ENCODE results near the gene KCNE5.
"Not testable (repeated sequence)": the region's sequence is repeated elsewhere in the genome, so short reads cannot be mapped to it uniquely, and the experiment has no call there.

KCNE5 gene

GRCh38 chrX:109624641-109625616 is at the start of gene KCNE5:
KCNE5 (minus strand) TSS chrX:109625172; CDS start chrX:109625020, 152 bp downstream.
- DNase-seq (ENCODE audit: low read depth): no peak

GRCh38 chrX:109672239-109672638 is 47.3 kb upstream of the KCNE5 start:
- DNase-seq (ENCODE audit: low read depth): no peak

- DNase-seq (ENCODE audit: low read depth): not testable (repeated sequence)
These were observed 46.2 kb upstream of the KCNE5 start for GRCh38 chrX:109671170-109671569.

GRCh38 chrX:109667986-109668385 is 43.0 kb upstream of the KCNE5 start:
- no peak for DNase-seq (ENCODE audit: low read depth)

GRCh38 chrX:109660435-109661143 is 35.6 kb upstream of the KCNE5 start:
- peak; percentile 31 for DNase-seq (ENCODE audit: low read depth)

GRCh38 chrX:109658391-109658790 is 33.4 kb upstream of the KCNE5 start:
- no peak for DNase-seq (ENCODE audit: low read depth)

GRCh38 chrX:109657364-109657763 is 32.4 kb upstream of the KCNE5 start:
- DNase-seq (ENCODE audit: low read depth): not testable (repeated sequence)

- no peak for DNase-seq (ENCODE audit: low read depth)
These were observed 31.8 kb upstream of the KCNE5 start for GRCh38 chrX:109656774-109657173.

GRCh38 chrX:109655502-109656201 is 30.7 kb upstream of the KCNE5 start:
- no peak for DNase-seq (ENCODE audit: low read depth)

GRCh38 chrX:109654516-109655109 is 29.6 kb upstream of the KCNE5 start:
- no peak for DNase-seq (ENCODE audit: low read depth)

- not testable (repeated sequence) for DNase-seq (ENCODE audit: low read depth)
These were observed 19.7 kb upstream of the KCNE5 start for GRCh38 chrX:109644671-109645070.

GRCh38 chrX:109643687-109644086 is 18.7 kb upstream of the KCNE5 start:
- DNase-seq (ENCODE audit: low read depth): no peak

GRCh38 chrX:109638158-109638557 is 13.2 kb upstream of the KCNE5 start:
- DNase-seq (ENCODE audit: low read depth): no peak

- DNase-seq (ENCODE audit: low read depth): not testable (repeated sequence)
These were observed 12.5 kb upstream of the KCNE5 start for GRCh38 chrX:109637477-109637876.

GRCh38 chrX:109635146-109635545 is 10.2 kb upstream of the KCNE5 start:
- no peak for DNase-seq (ENCODE audit: low read depth)

- peak; percentile 21 for DNase-seq (ENCODE audit: low read depth)
These were observed 8.0 kb upstream of the KCNE5 start for GRCh38 chrX:109632906-109633504.

GRCh38 chrX:109629310-109629709 is 4.3 kb upstream of the KCNE5 start:
- no peak for DNase-seq (ENCODE audit: low read depth)

GRCh38 chrX:109626637-109627036 is 1.7 kb upstream of the KCNE5 start:
- no peak for DNase-seq (ENCODE audit: low read depth)

- DNase-seq (ENCODE audit: low read depth): no peak
These were observed 975 bp downstream of the KCNE5 start for GRCh38 chrX:109623997-109624396.

GRCh38 chrX:109622270-109622669 is 2.7 kb downstream of the KCNE5 start:
- no peak for DNase-seq (ENCODE audit: low read depth)

GRCh38 chrX:109619771-109620170 is 5.2 kb downstream of the KCNE5 start:
- no peak for DNase-seq (ENCODE audit: low read depth)

GRCh38 chrX:109614951-109615350 is 10.0 kb downstream of the KCNE5 start:
- no peak for DNase-seq (ENCODE audit: low read depth)
